ENCODE data around the gene SLC19A1. TPM values are rescaled to one million over a fixed set of nuclear protein-coding genes. Genes with fewer than 3 reads are reported as not detected.
A peak's percentile ranks its signal among the peaks of the same experiment; 100 is the strongest.

The SLC19A1 gene
- total RNA-seq, 1 donor from 2014 or later, result 11.0 TPM

DNA sequence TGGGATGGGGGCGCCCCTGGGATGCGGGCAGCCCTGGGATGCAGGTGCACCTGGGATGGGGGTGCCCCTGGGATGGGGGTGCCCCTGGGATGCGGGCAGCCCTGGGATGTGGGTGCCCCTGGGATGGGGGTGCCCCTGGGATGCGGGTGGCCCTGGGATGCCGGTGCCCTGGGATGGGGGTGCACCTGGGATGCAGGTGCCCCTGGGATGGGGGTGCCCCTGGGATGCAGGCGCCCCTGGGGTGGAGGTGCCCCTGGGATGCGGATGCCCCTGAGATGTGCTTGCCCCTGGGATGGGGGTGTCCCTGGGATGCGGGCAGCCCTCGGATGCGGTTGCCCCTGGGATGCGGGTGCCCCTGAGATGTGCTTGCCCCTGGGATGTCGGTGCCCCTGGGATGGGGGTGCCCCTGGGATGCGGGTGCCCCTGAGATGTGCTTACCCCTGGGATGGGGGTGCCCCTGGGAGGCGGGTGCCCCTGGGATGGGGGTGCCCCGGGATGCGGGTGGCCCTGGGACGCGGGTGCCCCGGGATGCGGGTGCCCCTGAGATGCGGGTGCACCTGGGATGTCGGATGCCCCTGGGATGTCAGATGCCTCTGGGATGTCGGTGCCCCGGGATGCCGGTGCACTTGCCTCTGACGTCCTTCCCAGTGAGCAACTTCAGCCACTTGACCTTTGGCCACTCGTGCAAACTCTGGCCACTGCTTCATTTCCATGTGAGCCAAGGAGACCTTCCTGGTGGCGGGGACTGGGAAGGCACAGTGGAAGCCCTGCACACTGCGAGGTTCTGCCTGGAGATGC is 37.3 kb upstream of the SLC19A1 start:
- TF ChIP-seq, protein P1, sequence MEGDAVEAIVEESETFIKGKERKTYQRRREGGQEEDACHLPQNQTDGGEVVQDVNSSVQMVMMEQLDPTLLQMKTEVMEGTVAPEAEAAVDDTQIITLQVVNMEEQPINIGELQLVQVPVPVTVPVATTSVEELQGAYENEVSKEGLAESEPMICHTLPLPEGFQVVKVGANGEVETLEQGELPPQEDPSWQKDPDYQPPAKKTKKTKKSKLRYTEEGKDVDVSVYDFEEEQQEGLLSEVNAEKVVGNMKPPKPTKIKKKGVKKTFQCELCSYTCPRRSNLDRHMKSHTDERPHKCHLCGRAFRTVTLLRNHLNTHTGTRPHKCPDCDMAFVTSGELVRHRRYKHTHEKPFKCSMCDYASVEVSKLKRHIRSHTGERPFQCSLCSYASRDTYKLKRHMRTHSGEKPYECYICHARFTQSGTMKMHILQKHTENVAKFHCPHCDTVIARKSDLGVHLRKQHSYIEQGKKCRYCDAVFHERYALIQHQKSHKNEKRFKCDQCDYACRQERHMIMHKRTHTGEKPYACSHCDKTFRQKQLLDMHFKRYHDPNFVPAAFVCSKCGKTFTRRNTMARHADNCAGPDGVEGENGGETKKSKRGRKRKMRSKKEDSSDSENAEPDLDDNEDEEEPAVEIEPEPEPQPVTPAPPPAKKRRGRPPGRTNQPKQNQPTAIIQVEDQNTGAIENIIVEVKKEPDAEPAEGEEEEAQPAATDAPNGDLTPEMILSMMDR (IDR thresholded peaks at IDR 0.05), result no peak
- DNase-seq (ENCODE audit: extremely low spot score, unreplicated experiment), result peak; percentile 78
- Mint-ChIP-seq H3K27me3 (ENCODE audit: unreplicated experiment) (peaks cover 9% of the 10 kb centered on the region), H3K9me3 (ENCODE audit: unreplicated experiment) (peaks cover 12% of the 10 kb centered on the region), H3K4me1 (ENCODE audit: unreplicated experiment) (peaks cover 8% of the 10 kb centered on the region), H3K4me3 (ENCODE audit: unreplicated experiment) (no peak overlapping the region), H3K27ac (ENCODE audit: unreplicated experiment) (no peak overlapping the region), H3K36me3 (ENCODE audit: unreplicated experiment) (no peaks in the 10 kb centered on the region)

DNA sequence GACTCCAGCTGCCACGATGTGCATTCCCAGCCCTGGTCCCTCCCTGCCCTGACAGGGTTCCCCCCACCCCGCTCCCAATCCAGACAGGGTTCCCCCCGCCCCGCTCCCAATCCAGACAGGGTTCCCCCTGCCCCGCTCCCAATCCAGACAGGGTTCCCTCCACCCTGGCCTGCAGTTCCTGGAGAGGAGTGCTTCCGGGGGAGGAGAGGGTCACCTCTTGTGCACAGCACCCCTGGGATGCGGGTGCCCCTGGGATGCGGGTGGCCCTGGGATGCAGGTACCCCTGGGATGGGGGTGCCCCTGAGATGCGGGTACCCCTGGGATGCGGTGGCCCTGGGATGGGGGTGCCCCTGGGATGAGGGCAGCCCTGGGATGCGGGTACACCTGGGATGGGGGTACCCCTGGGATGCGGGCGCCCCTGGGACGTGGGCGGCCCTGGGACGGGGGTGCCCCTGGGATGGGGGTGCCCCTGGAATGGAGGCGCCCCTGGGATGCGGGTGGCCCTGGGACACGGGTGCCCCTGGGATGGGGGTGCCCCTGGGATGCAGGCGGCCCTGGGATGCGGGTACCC is 36.7 kb upstream of the SLC19A1 start:
- Mint-ChIP-seq H3K4me1 (ENCODE audit: unreplicated experiment) (peaks cover 13% of the 10 kb centered on the region), H3K4me3 (ENCODE audit: unreplicated experiment) (no peak overlapping the region), H3K9me3 (ENCODE audit: unreplicated experiment) (peaks cover 12% of the 10 kb centered on the region), H3K27ac (ENCODE audit: unreplicated experiment) (no peak overlapping the region), H3K36me3 (ENCODE audit: unreplicated experiment) (no peaks in the 10 kb centered on the region), H3K27me3 (ENCODE audit: unreplicated experiment) (peaks cover 5% of the 10 kb centered on the region)
- DNase-seq (ENCODE audit: extremely low spot score, unreplicated experiment), result peak; percentile 83
- TF ChIP-seq, protein P1 (IDR thresholded peaks at IDR 0.05), result no peak

DNA sequence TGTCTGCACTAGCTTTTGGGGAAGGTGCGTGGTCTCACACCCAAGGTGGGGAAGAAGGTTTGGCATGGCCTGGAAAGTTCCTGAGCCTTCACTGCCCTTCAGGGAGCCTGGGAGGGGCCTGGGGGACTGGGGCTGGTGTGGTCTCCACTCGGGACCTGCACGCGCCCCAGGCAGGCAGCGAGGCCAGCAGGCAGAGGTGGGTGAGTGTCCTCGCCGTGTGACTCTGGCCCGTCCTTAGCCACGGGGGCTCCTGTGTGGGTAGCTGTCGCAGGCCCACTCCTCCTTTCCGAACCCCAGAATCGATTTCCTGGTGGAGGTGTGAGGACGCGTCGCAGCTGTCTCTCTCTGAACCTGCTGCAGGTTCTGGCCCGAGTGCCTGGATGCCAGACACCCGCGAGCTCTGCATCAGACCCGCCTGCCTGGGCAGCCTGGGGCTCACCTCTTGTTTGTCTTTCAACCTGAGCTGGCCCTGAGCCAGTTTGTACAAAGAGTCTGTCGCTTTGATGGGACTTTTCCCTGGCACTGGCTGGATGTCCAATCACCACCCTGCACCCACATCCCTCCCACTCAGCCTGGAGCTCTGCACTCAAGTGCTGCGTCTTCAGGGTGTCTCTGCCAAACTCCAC is 36.0 kb upstream of the SLC19A1 start:
- Mint-ChIP-seq H3K36me3 (ENCODE audit: unreplicated experiment) (no peaks in the 10 kb centered on the region), H3K27me3 (ENCODE audit: unreplicated experiment) (peaks cover 5% of the 10 kb centered on the region), H3K9me3 (ENCODE audit: unreplicated experiment) (peaks cover 10% of the 10 kb centered on the region), H3K27ac (ENCODE audit: unreplicated experiment) (no peak overlapping the region), H3K4me3 (ENCODE audit: unreplicated experiment) (no peak overlapping the region), H3K4me1 (ENCODE audit: unreplicated experiment) (peaks cover 19% of the 10 kb centered on the region)
- TF ChIP-seq, protein P1 (IDR thresholded peaks at IDR 0.05), result no peak
- peak; percentile 81 for DNase-seq (ENCODE audit: extremely low spot score, unreplicated experiment)

DNA sequence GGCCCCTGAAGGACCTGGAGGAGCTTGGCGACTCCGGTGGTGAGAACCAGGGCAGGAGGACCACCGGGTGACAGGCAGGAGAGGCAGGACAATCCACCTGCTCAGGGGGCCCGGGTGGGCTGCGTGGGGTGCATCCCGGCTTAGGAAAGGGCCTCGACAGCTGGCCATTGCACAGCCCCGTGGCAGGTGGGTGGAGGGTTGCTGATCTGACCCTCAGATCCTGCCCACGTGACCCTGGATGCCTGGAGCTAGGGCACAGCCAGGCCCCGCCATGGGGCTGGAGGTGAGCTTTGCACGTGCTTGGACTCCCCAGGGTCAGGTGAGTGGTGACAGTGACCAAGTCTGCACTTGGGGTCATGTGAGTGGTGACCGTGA is 35.5 kb upstream of the SLC19A1 start:
- Mint-ChIP-seq H3K36me3 (ENCODE audit: unreplicated experiment) (no peaks in the 10 kb centered on the region), H3K27me3 (ENCODE audit: unreplicated experiment) (peaks cover 5% of the 10 kb centered on the region), H3K4me3 (ENCODE audit: unreplicated experiment) (no peak overlapping the region), H3K27ac (ENCODE audit: unreplicated experiment) (no peak overlapping the region), H3K9me3 (ENCODE audit: unreplicated experiment) (peaks cover 5% of the 10 kb centered on the region), H3K4me1 (ENCODE audit: unreplicated experiment) (peaks cover 24% of the 10 kb centered on the region)
- no peak for DNase-seq (ENCODE audit: extremely low spot score, unreplicated experiment)
- TF ChIP-seq, protein P1 (IDR thresholded peaks at IDR 0.05), result no peak
